GM18499 (cell line): ENCODE results near the gene MYO5B.
"Not testable (repeated sequence)": the region's sequence is repeated elsewhere in the genome, so short reads cannot be mapped to it uniquely, and the experiment has no call there.

ENCODE experiments used
- ATAC-seq: cut with Tn5 transposase; IDR thresholded peaks from one replicate; pipeline ENCODE4 v1.9.1; 2021; ENCODE audit warnings: moderate number of reproducible peaks; ENCODE audit not compliant: insufficient read depth, unreplicated experiment

Gene MYO5B

GRCh38 chr18:49784427-49785185, 410.3 kb downstream of the MYO5B start:
- no peak for ATAC-seq

- not testable (repeated sequence) for ATAC-seq
Measured at GRCh38 chr18:49783631-49784030, 411.3 kb downstream of the MYO5B start.

- ATAC-seq: no peak
Measured at GRCh38 chr18:49778826-49779465, 416.0 kb downstream of the MYO5B start.
